ENCODE measurements around the gene MLEC.
"Not testable (repeated sequence)": the region's sequence is repeated elsewhere in the genome, so short reads cannot be mapped to it uniquely, and the experiment has no call there.

Gene MLEC

GRCh38 chr12:120724720-120725119, 37.8 kb downstream of the MLEC start:
- DNase-seq = no peak

- DNase-seq = no peak
Measured at GRCh38 chr12:120725151-120725658, 38.3 kb downstream of the MLEC start.

- DNase-seq = peak; percentile 86
Measured at GRCh38 chr12:120725659-120726509, 38.9 kb downstream of the MLEC start, which contains the start of gene ACADS. Gene ACADS, plus strand, starts transcription at chr12:120725826. Its CDS starts 60 bp downstream, at chr12:120725886.

GRCh38 chr12:120726510-120726793, 39.5 kb downstream of the MLEC start:
- DNase-seq = no peak

GRCh38 chr12:120726961-120727360, 40.0 kb downstream of the MLEC start:
- no peak for DNase-seq

GRCh38 chr12:120732198-120732597, 45.2 kb downstream of the MLEC start:
- DNase-seq = not testable (repeated sequence)

GRCh38 chr12:120733574-120733973, 46.6 kb downstream of the MLEC start:
- no peak for DNase-seq

- no peak for DNase-seq
Measured at GRCh38 chr12:120734210-120734609, 47.3 kb downstream of the MLEC start.

GRCh38 chr12:120735181-120735580, 48.2 kb downstream of the MLEC start:
- no peak for DNase-seq

GRCh38 chr12:120736404-120737331, 49.7 kb downstream of the MLEC start:
- DNase-seq = no peak

GRCh38 chr12:120737557-120738251, 50.8 kb downstream of the MLEC start:
- no peak for DNase-seq

- no peak for DNase-seq
Measured at GRCh38 chr12:120738252-120739030, 51.5 kb downstream of the MLEC start.

- DNase-seq = no peak
Measured at GRCh38 chr12:120739031-120739762, 52.2 kb downstream of the MLEC start.

- no peak for DNase-seq
Measured at GRCh38 chr12:120739821-120740613, 53.1 kb downstream of the MLEC start.

GRCh38 chr12:120740871-120741270, 53.9 kb downstream of the MLEC start:
- no peak for DNase-seq

GRCh38 chr12:120741476-120742421, 54.8 kb downstream of the MLEC start:
- DNase-seq = no peak

- DNase-seq = no peak
Measured at GRCh38 chr12:120744922-120745493, 58.1 kb downstream of the MLEC start.

GRCh38 chr12:120748242-120748641, 61.3 kb downstream of the MLEC start:
- DNase-seq = no peak

GRCh38 chr12:120749256-120749655, 62.3 kb downstream of the MLEC start:
- no peak for DNase-seq
